Measurements from ENCODE around the gene PLD4. TPM values are rescaled to one million over a fixed set of nuclear protein-coding genes. Genes with fewer than 3 reads are reported as not detected.

The PLD4 gene
- 0.11 and 0.13 TPM in 2 replicates for total RNA-seq

GRCh38 chr14:104924421-104925213 is at the start of gene PLD4:
Gene PLD4 (plus strand): TSS chr14:104924879. CDS start chr14:104927141, 2,262 bp downstream.

DNA sequence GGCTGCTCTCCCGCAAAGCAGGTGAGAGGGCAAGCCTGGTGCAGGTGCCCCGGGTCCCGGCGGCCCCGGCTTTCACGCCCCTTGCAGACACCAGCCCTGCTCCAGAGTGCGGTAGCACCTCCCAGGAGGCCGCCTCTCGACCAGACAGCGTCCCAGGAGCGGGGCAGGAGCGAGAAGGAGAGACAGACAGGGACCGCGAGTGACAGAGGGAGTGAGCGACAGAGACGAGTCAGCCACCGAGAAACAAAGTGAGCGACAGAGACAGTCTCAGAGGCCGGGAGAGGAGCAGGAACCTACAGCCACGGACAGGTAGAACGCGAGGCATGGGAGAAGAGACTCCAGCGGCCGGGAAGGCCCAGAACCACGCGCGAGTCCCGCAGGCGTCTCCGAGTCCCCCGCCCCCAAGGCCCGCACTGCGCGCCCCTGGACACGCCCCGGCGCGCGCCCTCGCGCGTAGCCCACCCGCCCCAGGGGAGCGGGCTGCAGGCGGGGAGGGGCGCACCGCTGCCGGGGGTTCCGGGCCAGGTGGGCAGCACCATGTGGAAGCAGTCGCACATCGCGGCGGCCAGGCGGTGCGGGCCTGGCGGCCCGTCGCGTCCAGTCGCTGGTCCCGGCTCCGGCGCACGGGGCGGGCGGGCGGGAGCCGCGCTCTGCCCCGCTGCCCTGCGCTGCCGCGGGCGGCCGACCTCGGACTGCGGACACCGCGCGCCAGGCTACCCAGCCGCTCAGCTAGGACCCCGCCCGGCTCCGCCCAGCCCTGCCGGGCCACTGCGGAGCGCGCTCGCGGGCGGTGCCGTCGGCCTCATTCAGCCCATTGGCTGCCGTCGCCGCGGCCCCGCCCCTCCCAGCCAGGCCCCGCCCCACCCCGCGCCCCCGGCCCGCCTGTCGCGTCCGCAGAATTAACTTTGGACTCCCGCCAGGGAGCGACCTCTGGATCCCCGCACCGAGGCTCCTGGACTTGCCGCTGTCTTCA is 53.3 kb downstream of the PLD4 start, which contains the start of gene AHNAK2:
Gene AHNAK2 (minus strand): TSS at position 694 of the 973 bp plus-strand sequence. CDS start 137 bp downstream, at position 557.

Other genes with a start within 250 kb of the PLD4 start
- 60.8 and 64.6 TPM in 2 replicates for gene INF2, start 235.3 kb upstream of the PLD4 start, total RNA-seq
- 9.4 and 12.8 TPM in 2 replicates for gene ADSS1, start 200.7 kb upstream of the PLD4 start, total RNA-seq
- gene SIVA1, start 171.7 kb upstream of the PLD4 start, total RNA-seq: 63.8 and 68.6 TPM in 2 replicates
- 137 and 141 TPM in 2 replicates for gene AKT1, start 129.1 kb upstream of the PLD4 start, total RNA-seq
- 2.2 and 2.6 TPM in 2 replicates for gene ZBTB42, start 123.8 kb upstream of the PLD4 start, total RNA-seq
- gene CEP170B, start 59.6 kb upstream of the PLD4 start, total RNA-seq: 14.7 and 17.0 TPM in 2 replicates
- 138 and 152 TPM in 2 replicates for gene AHNAK2, start 53.5 kb downstream of the PLD4 start, total RNA-seq
- gene CLBA1, start 60.9 kb downstream of the PLD4 start, total RNA-seq: 8.1 and 9.8 TPM in 2 replicates
- 14.6 and 15.2 TPM in 2 replicates for gene CDCA4, start 96.2 kb downstream of the PLD4 start, total RNA-seq
- 0.22 TPM in 1 of 2 replicates, not detected in the other for gene GPR132, start 140.6 kb downstream of the PLD4 start, total RNA-seq
- 0.86 and 1.8 TPM in 2 replicates for gene JAG2, start 243.9 kb downstream of the PLD4 start, total RNA-seq